H1 (cell line): ENCODE results near the gene GGTLC2. TPM values are rescaled to one million over a fixed set of nuclear protein-coding genes. Genes with fewer than 3 reads are reported as not detected.

ENCODE experiments used
- CTCF ChIA-PET: fragments of 300-600 bp; sonication (Branson Sonifier 250); formaldehyde crosslinking; loops from one replicate; lab custom pipeline; 2021; ENCODE audit not compliant: partially characterized antibody; lab: Charles Lee
- POLR2A ChIA-PET: fragments of 300-600 bp; sonication (Branson Sonifier 250); formaldehyde crosslinking; loops from one replicate; lab custom pipeline; 2021; ENCODE audit warnings: inconsistent platforms; ENCODE audit not compliant: partially characterized antibody; lab: Charles Lee
- DNase-seq, 2 experiments: peaks; one replicate each; pipeline versions ENCODE4 v3.0.0 to v3.0.0-alpha.2; 2010 to 2022; ENCODE audit warnings: low spot score in 2 of 2, low read depth in 1 of 2, mixed read lengths in 1 of 2
- FAIRE-seq: peaks from 2 replicates; lab custom pipeline; 2011; peaks lifted over from hg19 to GRCh38; lab: Jason Lieb, UNC
- H2AFZ ChIP-seq: 2 replicates; pipeline ENCODE4 v1.8.1; 2012; ENCODE audit warnings: low read length, inconsistent platforms
- H2AK5ac ChIP-seq: 2 replicates; pipeline ENCODE4 v1.6.1; 2013; ENCODE audit warnings: low read depth, low read length
- H2BK120ac ChIP-seq: replicated peaks from 2 replicates; pipeline ENCODE3; 2013; ENCODE audit warnings: low read depth, low read length, inconsistent platforms
- H2BK12ac ChIP-seq: 2 replicates; pipeline ENCODE4 v1.6.1; 2013; ENCODE audit warnings: low read depth, low read length
- H2BK15ac ChIP-seq: 2 replicates; pipeline ENCODE4 v1.6.1; 2013; ENCODE audit warnings: low read length
- H2BK20ac ChIP-seq: 2 replicates; pipeline ENCODE4 v1.6.1; 2013; ENCODE audit warnings: low read length
- H2BK5ac ChIP-seq: 2 replicates; pipeline ENCODE4 v1.6.1; 2013; ENCODE audit warnings: low read depth, low read length
- H3K14ac ChIP-seq: 2 replicates; pipeline ENCODE4 v1.6.1; 2013; ENCODE audit warnings: inconsistent platforms; ENCODE audit not compliant: insufficient read length
- H3K18ac ChIP-seq: 2 replicates; pipeline ENCODE4 v1.6.1; 2013; ENCODE audit warnings: low read length; ENCODE audit errors: extremely low read depth
- H3K23ac ChIP-seq: 2 replicates; pipeline ENCODE4 v1.6.1; 2013; ENCODE audit warnings: inconsistent platforms; ENCODE audit not compliant: insufficient read length
- H3K23me2 ChIP-seq: 2 replicates; pipeline ENCODE4 v1.6.1; 2013; ENCODE audit warnings: low read depth, low read length
- H3K27ac ChIP-seq: 2 replicates; pipeline ENCODE4 v1.6.1; 2011; ENCODE audit warnings: low read depth, low read length, inconsistent platforms
- H3K27me3 ChIP-seq, 4 experiments: replicated peaks in 1 of 4; 1 replicate in 1 of 4; 2 replicates in 3 of 4; pipeline versions ENCODE4 v1.6.1 to v1.8.1; 2011 to 2013; ENCODE audit warnings: low read length in 3 of 4, mild to moderate bottlenecking in 3 of 4, inconsistent platforms in 2 of 4, mixed read lengths in 2 of 4, moderate library complexity in 1 of 4; ENCODE audit not compliant: control insufficient read depth in 3 of 4, insufficient read depth in 3 of 4; ENCODE audit errors: extremely low read depth in 1 of 4
- H3K36me3 ChIP-seq, 4 experiments: 2 replicates each; pipeline versions ENCODE4 v1.6.1 to v1.8.1; 2011 to 2013; ENCODE audit warnings: mild to moderate bottlenecking in 4 of 4, low read length in 3 of 4, moderate library complexity in 2 of 4, control low read depth in 1 of 4, inconsistent platforms in 1 of 4; ENCODE audit not compliant: insufficient read depth in 4 of 4, control insufficient read depth in 2 of 4
- H3K4ac ChIP-seq: replicated peaks from 2 replicates; pipeline ENCODE3; 2013; ENCODE audit warnings: low read length, low read depth, mixed read lengths, inconsistent platforms; ENCODE audit not compliant: insufficient read length
- H3K4me1 ChIP-seq, 4 experiments: replicated peaks in 1 of 4; 1 replicate in 1 of 4; 2 replicates in 3 of 4; pipeline versions ENCODE4 v1.6.1 to v1.8.1; 2011 to 2013; ENCODE audit warnings: low read length in 3 of 4, inconsistent platforms in 2 of 4, mixed read lengths in 1 of 4; ENCODE audit not compliant: insufficient read depth in 4 of 4, control insufficient read depth in 3 of 4
- H3K4me2 ChIP-seq, 2 experiments: 2 replicates each; pipeline versions ENCODE4 v1.6.1 to v1.8.1; 2011 to 2013; ENCODE audit warnings: low read depth in 2 of 2, low read length in 2 of 2, control low read depth in 1 of 2, inconsistent platforms in 1 of 2, mild to moderate bottlenecking in 1 of 2; ENCODE audit not compliant: insufficient read depth in 1 of 2
- H3K4me3 ChIP-seq, 4 experiments: fragments of 200-600, 300-600 bp in 1 of 4; sonication (generic), shearing (Covaris generic), sonication (Bioruptor Twin) in 1 of 4; 2 replicates each; pipeline versions ENCODE4 v1.5.1 to v1.8.1; 2011 to 2016; ENCODE audit warnings: low read length in 4 of 4, low read depth in 3 of 4, control low read depth in 2 of 4, inconsistent platforms in 2 of 4, mild to moderate bottlenecking in 2 of 4, mixed read lengths in 1 of 4, moderate library complexity in 1 of 4; ENCODE audit not compliant: insufficient read depth in 2 of 4; ENCODE audit errors: extremely low read depth in 1 of 4
- H3K56ac ChIP-seq: replicated peaks from 2 replicates; pipeline ENCODE3; 2013; ENCODE audit warnings: low read depth, mild to moderate bottlenecking, mixed read lengths, low read length, inconsistent platforms; ENCODE audit not compliant: insufficient read length
- H3K79me1 ChIP-seq: 2 replicates; pipeline ENCODE4 v1.6.1; 2013; ENCODE audit warnings: low read depth, low read length, control low read depth
- H3K79me2 ChIP-seq, 2 experiments: 2 replicates each; pipeline versions ENCODE4 v1.6.1 to v1.8.1; 2012 to 2013; ENCODE audit warnings: low read length in 2 of 2, mild to moderate bottlenecking in 2 of 2, inconsistent platforms in 1 of 2; ENCODE audit not compliant: insufficient read depth in 2 of 2, control insufficient read depth in 1 of 2
- H3K9ac ChIP-seq, 4 experiments: replicated peaks in 1 of 4; 1 replicate in 1 of 4; 2 replicates in 3 of 4; pipeline versions ENCODE4 v1.6.1 to v1.8.1; 2011 to 2013; ENCODE audit warnings: low read depth in 3 of 4, low read length in 3 of 4, control low read depth in 2 of 4, mild to moderate bottlenecking in 2 of 4, moderate library complexity in 2 of 4, inconsistent platforms in 1 of 4; ENCODE audit errors: extremely low read depth in 1 of 4
- H3K9me3 ChIP-seq, 2 experiments: 2 replicates each; pipeline versions ENCODE4 v1.6.1 to v1.8.1; 2012 to 2013; ENCODE audit warnings: mild to moderate bottlenecking in 2 of 2, moderate library complexity in 2 of 2, control low read depth in 1 of 2, inconsistent platforms in 1 of 2, low read depth in 1 of 2, low read length in 1 of 2, mixed read lengths in 1 of 2; ENCODE audit not compliant: insufficient read depth in 2 of 2
- H4K20me1 ChIP-seq, 2 experiments: replicated peaks in 1 of 2; 2 replicates each; pipeline versions ENCODE3 to v1.8.1; 2011 to 2013; ENCODE audit warnings: inconsistent platforms in 2 of 2, low read length in 2 of 2, mild to moderate bottlenecking in 1 of 2; ENCODE audit not compliant: insufficient read depth in 2 of 2, control insufficient read depth in 1 of 2
- H4K5ac ChIP-seq: 2 replicates; pipeline ENCODE4 v1.6.1; 2013; ENCODE audit warnings: low read length, low read depth, mixed read lengths, inconsistent platforms; ENCODE audit not compliant: insufficient read length
- H4K8ac ChIP-seq: 2 replicates; pipeline ENCODE4 v1.8.0; 2013; ENCODE audit warnings: mild to moderate bottlenecking, moderate library complexity, low read length, inconsistent platforms; ENCODE audit not compliant: insufficient read depth; ENCODE audit errors: extremely low read depth
- H4K91ac ChIP-seq: replicated peaks from 2 replicates; pipeline ENCODE3; 2013; ENCODE audit warnings: low read length, mixed read lengths, inconsistent platforms; ENCODE audit not compliant: insufficient read length
- CHD2 ChIP-seq: IDR thresholded peaks from 2 replicates; pipeline ENCODE4 v1.6.1; 2012; ENCODE audit warnings: low read length, improper control_type of control experiment
- NRF1 ChIP-seq: IDR thresholded peaks from 2 replicates; pipeline ENCODE4 v1.6.1; 2011; ENCODE audit warnings: mild to moderate bottlenecking, low read depth, low read length, improper control_type of control experiment
- POLR2A ChIP-seq, 2 experiments: IDR thresholded peaks; 1 replicate in 1 of 2; 2 replicates in 1 of 2; pipeline ENCODE4 v1.6.1; 2011; ENCODE audit warnings: low read depth in 2 of 2, low read length in 2 of 2, mild to moderate bottlenecking in 2 of 2; ENCODE audit errors: control extremely low read depth in 1 of 2
- WGBS, 2 experiments: shearing (Covaris generic) in 1 of 2; methylation state at CpG; one replicate each; pipeline versions ENCODE4 v1.1.6 to v1.1.7; 2013 to 2015; ENCODE audit warnings: low lambda C conversion rate in 2 of 2, mixed read lengths in 2 of 2, inconsistent platforms in 1 of 2, low coverage in 1 of 2, missing lambda C conversion rate in 1 of 2; ENCODE audit not compliant: insufficient replicate concordance in 2 of 2, insufficient coverage in 1 of 2, insufficient read length in 1 of 2; ENCODE audit errors: extremely low coverage in 1 of 2, missing lambda C conversion rate in 1 of 2; 5-methylcytosine and 5-hydroxymethylcytosine counted together
- polyA plus RNA-seq, 7 experiments: library from polyadenylated mRNA; depleted of rRNA in 3 of 7; stranded (reverse) in 5 of 7; unstranded in 2 of 7; fragments of >200 nt in 5 of 7; fragments of 200-250 nt in 2 of 7; gene quantifications; 1 replicate in 5 of 7; 2 replicates in 1 of 7; 4 replicates in 1 of 7; pipeline versions ENCODE4 v1.2.1 to v1.2.3, GENCODE V29; 2011 to 2013; ENCODE audit warnings: missing spikeins in 2 of 7, mixed read lengths in 2 of 7
- total RNA-seq: library from RNA; stranded (reverse); fragmentation: NEBNext Ultra II Directional; extraction: Animal tissue kit (Norgen Biotek cat#: 25700); gene quantifications from 2 replicates; pipeline ENCODE4 v1.2.1, GENCODE V29; 2021

Gene GGTLC2
- total and polyA plus RNA-seq, 2 of the 8 experiments (the other 6 are each of a cell fraction or from before 2014, with no cell fraction given), result not detected

DNA sequence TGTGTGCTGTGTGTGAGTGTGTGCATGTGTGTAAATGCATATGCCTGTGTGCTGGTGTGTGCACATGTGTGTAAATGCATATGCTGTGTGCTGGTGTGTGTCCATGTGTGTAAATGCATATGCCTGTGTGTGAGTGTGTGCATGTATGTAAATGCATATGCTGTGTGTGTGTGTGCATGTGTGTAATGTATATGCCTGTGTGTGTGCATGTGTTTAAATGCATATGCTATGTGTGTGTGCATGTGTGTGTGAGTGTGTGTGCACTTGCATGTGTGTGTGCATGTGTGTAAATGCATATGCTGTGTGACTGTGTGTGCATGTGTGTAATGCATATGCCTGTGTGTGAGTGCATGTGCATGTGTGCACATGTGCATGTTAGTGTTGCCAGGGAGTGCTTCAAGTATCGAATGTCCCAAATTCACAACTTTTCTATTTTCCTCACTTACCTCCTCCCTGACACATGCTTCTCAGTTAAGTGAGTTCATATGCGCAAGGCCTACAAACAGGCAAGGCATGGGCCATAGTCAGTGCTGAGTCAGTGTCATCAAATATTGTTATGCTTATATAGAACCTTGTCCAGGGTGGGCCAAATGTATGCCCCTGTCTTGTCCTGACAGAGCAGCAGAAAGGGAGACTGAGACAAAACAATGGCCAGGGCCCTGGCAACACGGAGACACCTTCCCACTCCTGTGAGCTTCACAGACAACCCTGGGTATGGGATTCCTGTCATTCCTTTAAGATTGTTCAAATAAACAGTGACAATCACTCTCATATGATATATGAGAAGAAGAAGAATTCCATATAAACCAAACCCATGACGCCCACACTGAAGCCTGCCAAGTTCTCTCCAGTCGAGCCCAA is 38.6 kb downstream of the GGTLC2 start:
- Histone ChIP-seq H4K91ac (no peak overlapping the region), H3K4me3 (no peak overlapping the region), H2BK12ac (no peak overlapping the region), H2BK5ac (no peak overlapping the region; the same call in 1 of the 2 replicates), H3K79me2 (peaks cover 0 to 3% of the 10 kb centered on the region in 2 experiments; a peak in 2 of 4 replicates), H2AK5ac (no peak overlapping the region), H2BK120ac (no peak overlapping the region), H3K27me3 (peaks cover 27 to 53% (median 36%) of the 10 kb centered on the region in 4 experiments; a peak in 6 of 7 replicates), H3K14ac (no peak overlapping the region), H3K23me2 (peaks cover 5% of the 10 kb centered on the region; the same call in 1 of the 2 replicates), H3K27ac (no peak overlapping the region), H2AFZ (no peak overlapping the region), H3K9ac (no peak overlapping the region), H2BK20ac (no peak overlapping the region), H3K4me1 (no peaks in the 10 kb centered on the region), H3K4me2 (no peak overlapping the region), H2BK15ac (no peak overlapping the region), H3K36me3 (no peaks in the 10 kb centered on the region; a peak in 1 of 8 replicates), H3K23ac (no peak overlapping the region), H3K56ac (no peak overlapping the region), H3K9me3 (peaks cover 30 to 79% of the 10 kb centered on the region in 2 experiments), H3K18ac (no peak overlapping the region), H4K8ac (no peak overlapping the region), H4K20me1 (peaks cover 0 to 11% of the 10 kb centered on the region in 2 experiments), H3K79me1 (no peaks in the 10 kb centered on the region), H4K5ac (no peak overlapping the region), H3K4ac (no peak overlapping the region)
- DNase-seq (no peak), FAIRE-seq (no peak)
- 88% methylated on average over 5 of the region's 5 CpGs; no CpG with 5 or more reads in 1 of the 2 experiments for WGBS, 2 experiments
- ChIA-PET POLR2A (no interaction called here), CTCF (no interaction called here)
- no peak for TF ChIP-seq NRF1
- TF ChIP-seq CHD2, result no peak
- no peak for TF ChIP-seq POLR2A (IDR thresholded peaks at IDR 0.05; ENCODE audit: control extremely low read depth in 1 of 2, low read depth in 2 of 2, low read length in 2 of 2)
